Measurements from ENCODE around the gene SEC24C. TPM values are rescaled to one million over a fixed set of nuclear protein-coding genes. Genes with fewer than 3 reads are reported as not detected.
A peak's percentile ranks its signal among the peaks of the same experiment; 100 is the strongest.

SEC24C gene
- total RNA-seq, 1 experiment from 2014 or later, result 113 TPM

- Histone ChIP-seq H3K4me1 (ENCODE audit: control insufficient read depth, insufficient read depth, low read length) (no peaks in the 10 kb centered on the region), H3K27ac (ENCODE audit: low read length) (no peak overlapping the region), H3K4me3 (ENCODE audit: low read depth in 2 of 2, low read length in 2 of 2) (no peak overlapping the region), H3K36me3 (ENCODE audit: control insufficient read depth, insufficient read depth, low read length) (peaks cover 7% of the 10 kb centered on the region; the same call in 1 of the 2 replicates), H3K9me3 (ENCODE audit: control insufficient read depth, insufficient read depth, low read depth, low read length) (no peaks in the 10 kb centered on the region), H3K27me3 (ENCODE audit: control insufficient read depth, insufficient read depth, low read length) (no peaks in the 10 kb centered on the region)
- no TSS peak for BruUV-seq (replicated peaks)
- POLR2A ChIA-PET, result no interaction called here
- in situ Hi-C loops (cut with HindIII; ENCODE audit: low pct_unique_long_range_greater_than_20kb, low sequenced_read_pairs) (no loop called here), intact Hi-C loops (cut with micrococcal nuclease; ENCODE audit: unreplicated experiment) (no loop called here)
- ATAC-seq (no peak), DNase-seq (ENCODE audit: low read depth, low spot score) (no peak)
- no peak for TF ChIP-seq TCF7L2 (IDR thresholded peaks at IDR 0.05; ENCODE audit: low read depth, low read length)
- no peak for TF ChIP-seq POLR2AphosphoS5 (IDR thresholded peaks at IDR 0.05; ENCODE audit: low read depth, low read length)
- TF ChIP-seq SIN3A (IDR thresholded peaks at IDR 0.05; ENCODE audit: borderline replicate concordance, insufficient read depth, low read depth, low read length), result no peak
- TF ChIP-seq, protein P1, sequence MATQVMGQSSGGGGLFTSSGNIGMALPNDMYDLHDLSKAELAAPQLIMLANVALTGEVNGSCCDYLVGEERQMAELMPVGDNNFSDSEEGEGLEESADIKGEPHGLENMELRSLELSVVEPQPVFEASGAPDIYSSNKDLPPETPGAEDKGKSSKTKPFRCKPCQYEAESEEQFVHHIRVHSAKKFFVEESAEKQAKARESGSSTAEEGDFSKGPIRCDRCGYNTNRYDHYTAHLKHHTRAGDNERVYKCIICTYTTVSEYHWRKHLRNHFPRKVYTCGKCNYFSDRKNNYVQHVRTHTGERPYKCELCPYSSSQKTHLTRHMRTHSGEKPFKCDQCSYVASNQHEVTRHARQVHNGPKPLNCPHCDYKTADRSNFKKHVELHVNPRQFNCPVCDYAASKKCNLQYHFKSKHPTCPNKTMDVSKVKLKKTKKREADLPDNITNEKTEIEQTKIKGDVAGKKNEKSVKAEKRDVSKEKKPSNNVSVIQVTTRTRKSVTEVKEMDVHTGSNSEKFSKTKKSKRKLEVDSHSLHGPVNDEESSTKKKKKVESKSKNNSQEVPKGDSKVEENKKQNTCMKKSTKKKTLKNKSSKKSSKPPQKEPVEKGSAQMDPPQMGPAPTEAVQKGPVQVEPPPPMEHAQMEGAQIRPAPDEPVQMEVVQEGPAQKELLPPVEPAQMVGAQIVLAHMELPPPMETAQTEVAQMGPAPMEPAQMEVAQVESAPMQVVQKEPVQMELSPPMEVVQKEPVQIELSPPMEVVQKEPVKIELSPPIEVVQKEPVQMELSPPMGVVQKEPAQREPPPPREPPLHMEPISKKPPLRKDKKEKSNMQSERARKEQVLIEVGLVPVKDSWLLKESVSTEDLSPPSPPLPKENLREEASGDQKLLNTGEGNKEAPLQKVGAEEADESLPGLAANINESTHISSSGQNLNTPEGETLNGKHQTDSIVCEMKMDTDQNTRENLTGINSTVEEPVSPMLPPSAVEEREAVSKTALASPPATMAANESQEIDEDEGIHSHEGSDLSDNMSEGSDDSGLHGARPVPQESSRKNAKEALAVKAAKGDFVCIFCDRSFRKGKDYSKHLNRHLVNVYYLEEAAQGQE (IDR thresholded peaks at IDR 0.05; ENCODE audit: insufficient read depth in 1 of 2, low read depth in 2 of 2, low read length in 1 of 2), result no peak
- TF ChIP-seq CTCF (IDR thresholded peaks at IDR 0.05), result no peak
- CTCF ChIA-PET, result no interaction called here
Observed at GRCh38 chr10:73819081-73819480, 74.9 kb downstream of the SEC24C start.

DNA sequence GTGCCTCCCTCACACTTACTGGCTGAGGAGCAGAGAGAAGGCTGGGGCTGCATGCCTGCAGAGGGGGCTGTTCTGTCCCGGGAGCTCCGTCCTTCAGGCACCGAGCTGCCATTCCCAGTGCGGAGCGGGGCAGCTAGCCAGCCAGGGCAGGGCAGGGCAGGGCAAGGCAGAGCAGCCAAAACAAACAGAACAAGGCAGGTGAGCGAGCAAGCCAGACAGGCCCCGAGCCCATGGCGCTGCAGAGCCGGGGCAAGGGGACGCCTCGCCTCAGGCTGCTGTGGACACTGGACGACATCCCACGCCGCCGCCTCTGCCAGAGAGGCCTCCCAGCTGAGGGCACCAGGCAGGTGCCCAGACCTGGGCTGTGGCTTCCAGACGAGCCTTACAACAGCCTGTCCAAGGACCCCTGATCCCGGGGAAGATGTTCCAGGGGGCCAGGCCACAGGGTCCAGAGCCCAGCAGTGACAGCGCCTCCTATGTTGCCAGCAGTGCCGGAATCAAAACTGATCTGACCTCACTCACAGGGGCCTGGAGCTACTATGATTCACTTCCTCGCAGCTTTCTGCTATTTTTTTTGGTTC is 75.4 kb downstream of the SEC24C start:
- ATAC-seq, result peak; percentile 52
- POLR2A ChIA-PET, result no interaction called here
- Histone ChIP-seq H3K36me3 (ENCODE audit: control insufficient read depth, insufficient read depth, low read length) (peaks cover 7% of the 10 kb centered on the region; the same call in 1 of the 2 replicates), H3K27me3 (ENCODE audit: control insufficient read depth, insufficient read depth, low read length) (no peaks in the 10 kb centered on the region), H3K27ac (ENCODE audit: low read length) (no peak overlapping the region), H3K9me3 (ENCODE audit: control insufficient read depth, insufficient read depth, low read depth, low read length) (no peaks in the 10 kb centered on the region), H3K4me1 (ENCODE audit: control insufficient read depth, insufficient read depth, low read length) (no peaks in the 10 kb centered on the region), H3K4me3 (ENCODE audit: low read depth in 2 of 2, low read length in 2 of 2) (no peak overlapping the region)
- BruUV-seq (replicated peaks), result no TSS peak
- CTCF ChIA-PET, result interaction anchor here (0.6 to 1.0 kb wide), 3 partner anchors 40 to 60 kb away, joined by 3 to 4 read pairs (median 4); no protein-coding TSS in a partner anchor
- in situ Hi-C loops (cut with HindIII; ENCODE audit: low pct_unique_long_range_greater_than_20kb, low sequenced_read_pairs), result no loop called here
- TF ChIP-seq TCF7L2 (IDR thresholded peaks at IDR 0.05; ENCODE audit: low read depth, low read length) (no peak), CTCF (IDR thresholded peaks at IDR 0.05) (no peak), POLR2AphosphoS5 (IDR thresholded peaks at IDR 0.05; ENCODE audit: low read depth, low read length) (no peak), SIN3A (IDR thresholded peaks at IDR 0.05; ENCODE audit: borderline replicate concordance, insufficient read depth, low read depth, low read length) (no peak)
- TF ChIP-seq, protein P1 (IDR thresholded peaks at IDR 0.05; ENCODE audit: insufficient read depth in 1 of 2, low read depth in 2 of 2, low read length in 1 of 2), result no peak
- DNase-seq (ENCODE audit: low read depth, low spot score), result no peak
- intact Hi-C loops (cut with micrococcal nuclease; ENCODE audit: unreplicated experiment), result no loop called here

Data from Panc1 (cell line).